ENCODE results near the gene TBL3. TPM values are rescaled to one million over a fixed set of nuclear protein-coding genes. Genes with fewer than 3 reads are reported as not detected.

TBL3 gene
- total and polyA plus RNA-seq, 2 of the 8 experiments (the other 6 are each of a cell fraction or from before 2014, with no cell fraction given), result 65.8 to 137 TPM

- H3K27ac ChIP-seq (ENCODE audit: low read depth, low read length), result 0 out of 2 replicates have a peak overlapping the region, but pooled peaks have one; percentile 30
Measured at GRCh38 chr16:1961651-1962067, 10.2 kb upstream of the TBL3 start.

More at GRCh38 chr16:1961651-1962067, 10.2 kb upstream of the TBL3 start:
- H3K18ac ChIP-seq (ENCODE audit: extremely low read depth, low read length), result no peak overlapping the region
- POLR2A ChIA-PET (ENCODE audit: partially characterized antibody), result interaction anchor here (0.6 to 19.8 kb wide), 22 partner anchors 8 to 193 kb away, joined by 3 to 736 read pairs (median 6); partner anchors contain the start of genes EME2, FAHD1, GFER and HAGH
- peaks cover 0 to 22% (median 5%) of the 10 kb centered on the region in 4 experiments; a peak in 5 of 7 replicates for H3K4me1 ChIP-seq (replicated peaks in 1 of 4; ENCODE audit: control insufficient read depth in 3 of 4, insufficient read depth in 4 of 4, low read length in 3 of 4)
- H4K20me1 ChIP-seq (replicated peaks in 1 of 2; ENCODE audit: control insufficient read depth in 1 of 2, insufficient read depth in 2 of 2, low read length in 2 of 2), result peaks cover 12 to 17% of the 10 kb centered on the region in 2 experiments
- 69% methylated on average over 6 of the region's 6 CpGs; no CpG with 5 or more reads in 1 of the 2 experiments for WGBS, 2 experiments (ENCODE audit: extremely low coverage in 1 of 2, insufficient coverage in 1 of 2, insufficient read length in 1 of 2, insufficient replicate concordance in 2 of 2, low coverage in 1 of 2, low lambda C conversion rate in 2 of 2, missing lambda C conversion rate in 1 of 2)
- H4K91ac ChIP-seq (replicated peaks; ENCODE audit: insufficient read length, low read length), result no peak overlapping the region
- H3K27me3 ChIP-seq (replicated peaks in 1 of 4; ENCODE audit: control insufficient read depth in 3 of 4, extremely low read depth in 1 of 4, insufficient read depth in 3 of 4, low read length in 3 of 4), result peaks cover 0 to 2% (median 0%) of the 10 kb centered on the region in 4 experiments; a peak in 3 of 7 replicates
- no peak overlapping the region; the same call in 1 of the 2 replicates for H2BK5ac ChIP-seq (ENCODE audit: low read depth, low read length)
- peaks cover 19% of the 10 kb centered on the region for H3K23me2 ChIP-seq (ENCODE audit: low read depth, low read length)
- no peak overlapping the region for H3K4ac ChIP-seq (replicated peaks; ENCODE audit: insufficient read length, low read depth, low read length)
- no peaks in the 10 kb centered on the region for H3K9me3 ChIP-seq (ENCODE audit: insufficient read depth in 2 of 2, low read depth in 1 of 2, low read length in 1 of 2)
- no peak overlapping the region for H2BK15ac ChIP-seq (ENCODE audit: low read length)
- no peak overlapping the region for H3K56ac ChIP-seq (replicated peaks; ENCODE audit: insufficient read length, low read depth, low read length)
- H2AK5ac ChIP-seq (ENCODE audit: low read depth, low read length), result no peak overlapping the region
- H2BK12ac ChIP-seq (ENCODE audit: low read depth, low read length), result no peak overlapping the region
- peak overlapping the region in 1 of 2 experiments; percentile 99; a peak in 2 of 4 replicates for H3K4me2 ChIP-seq (ENCODE audit: insufficient read depth in 1 of 2, low read depth in 2 of 2, low read length in 2 of 2)
- no peak for DNase-seq (ENCODE audit: low read depth in 1 of 2, low spot score in 2 of 2)
- no peak overlapping the region for H2BK120ac ChIP-seq (replicated peaks; ENCODE audit: low read depth, low read length)
- H2AFZ ChIP-seq (ENCODE audit: low read length), result no peak overlapping the region
- peaks cover 10 to 38% of the 10 kb centered on the region in 2 experiments for H3K79me2 ChIP-seq (ENCODE audit: control insufficient read depth in 1 of 2, insufficient read depth in 2 of 2, low read length in 2 of 2)
- FAIRE-seq, result no peak
- peaks cover 17 to 34% (median 28%) of the 10 kb centered on the region in 4 experiments for H3K36me3 ChIP-seq (ENCODE audit: control insufficient read depth in 2 of 4, insufficient read depth in 4 of 4, low read length in 3 of 4)
- H3K4me3 ChIP-seq (ENCODE audit: extremely low read depth in 1 of 4, insufficient read depth in 2 of 4, low read depth in 3 of 4, low read length in 4 of 4), result 0 out of 8 replicates have a peak overlapping the region, but pooled peaks of 1 of the 4 experiments have one; percentile 3
- no peak overlapping the region for H3K14ac ChIP-seq (ENCODE audit: insufficient read length)
- H4K5ac ChIP-seq (ENCODE audit: insufficient read length, low read depth, low read length), result no peak overlapping the region
- CTCF ChIA-PET (ENCODE audit: partially characterized antibody), result interaction anchor here (0.9 to 1.2 kb wide), 2 partner anchors 16 to 69 kb away, joined by 3 to 4 read pairs; no protein-coding TSS in a partner anchor
- no peak overlapping the region for H4K8ac ChIP-seq (ENCODE audit: extremely low read depth, insufficient read depth, low read length)
- TF ChIP-seq POU5F1 (IDR thresholded peaks at IDR 0.05; ENCODE audit: low read depth, low read length) (no peak), GTF2F1 (IDR thresholded peaks at IDR 0.05; ENCODE audit: borderline replicate concordance, low read depth, low read length) (no peak), JUND (IDR thresholded peaks at IDR 0.05; ENCODE audit: low read length) (no peak), CHD1 (IDR thresholded peaks at IDR 0.05; ENCODE audit: low read depth, low read length) (no peak), POLR2AphosphoS5 (IDR thresholded peaks at IDR 0.05; ENCODE audit: low read depth, low read length) (peak; percentile 17), SIN3A (conservative IDR thresholded peaks at IDR 0.05 in 1 of 2, IDR thresholded peaks at IDR 0.05 in 1 of 2; ENCODE audit: low read depth in 1 of 2, low read length in 2 of 2) (0 out of 4 replicates have a peak, but pooled peaks of 1 of the 2 experiments have one; percentile 19), CHD2 (IDR thresholded peaks at IDR 0.05; ENCODE audit: low read length) (0 out of 2 replicates have a peak, but pooled peaks have one; percentile 1), TBP (IDR thresholded peaks at IDR 0.05; ENCODE audit: low read depth, low read length) (no peak), TEAD4 (IDR thresholded peaks at IDR 0.05; ENCODE audit: low read depth, low read length) (no peak), NRF1 (IDR thresholded peaks at IDR 0.05; ENCODE audit: low read depth, low read length) (no peak), POLR2A (IDR thresholded peaks at IDR 0.05; ENCODE audit: control extremely low read depth in 1 of 2, low read depth in 2 of 2, low read length in 2 of 2) (0 out of 3 replicates have a peak, but pooled peaks of 1 of the 2 experiments have one; percentile 2), CBX8 (IDR thresholded peaks at IDR 0.05; ENCODE audit: borderline replicate concordance, low read depth, low read length) (no peak)
- no peak overlapping the region; a peak in 2 of 7 replicates for H3K9ac ChIP-seq (replicated peaks in 1 of 4; ENCODE audit: extremely low read depth in 1 of 4, low read depth in 3 of 4, low read length in 3 of 4)
- peaks cover 11% of the 10 kb centered on the region for H3K79me1 ChIP-seq (ENCODE audit: low read depth, low read length)
- H2BK20ac ChIP-seq (ENCODE audit: low read length), result no peak overlapping the region
- no peak overlapping the region for H3K23ac ChIP-seq (ENCODE audit: insufficient read length)

Measured in H1 (cell line).